ENCODE results near the gene SDCCAG8. TPM values are rescaled to one million over a fixed set of nuclear protein-coding genes. Genes with fewer than 3 reads are reported as not detected.

The SDCCAG8 gene
- total RNA-seq, 1 experiment from 2014 or later, result 10.0 TPM

DNA sequence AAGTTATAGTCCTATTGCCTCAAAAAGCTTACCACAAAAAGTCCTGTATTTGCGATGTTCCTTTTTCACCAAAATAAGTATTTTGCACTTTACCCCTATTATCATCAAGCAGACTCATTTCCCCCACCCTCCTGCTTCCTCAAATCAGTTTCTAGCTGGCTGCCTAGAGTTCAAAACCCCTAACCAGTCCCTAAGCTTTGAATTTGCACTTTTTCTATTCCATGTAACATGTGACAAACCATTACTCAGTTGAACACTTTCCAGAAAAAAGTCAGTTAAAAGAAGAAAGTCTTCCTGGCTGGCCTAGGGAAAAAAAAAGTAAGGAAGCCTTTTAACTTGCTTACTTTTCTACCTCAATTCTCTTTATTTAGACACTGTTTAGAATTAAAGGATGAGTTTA lies 8.9 kb upstream of the SDCCAG8 start:
- no peak for DNase-seq
- H3K27ac ChIP-seq (ENCODE audit: insufficient read length, low read depth, low read length), result no peak overlapping the region
- H3K23me2 ChIP-seq (ENCODE audit: insufficient read length, low read depth, low read length, poor library complexity, severe bottlenecking), result no peaks in the 10 kb centered on the region
- no peak overlapping the region for H2BK15ac ChIP-seq (ENCODE audit: low read depth, low read length)
- no peak overlapping the region for H3K14ac ChIP-seq (ENCODE audit: insufficient read depth, low read length)
- no peak overlapping the region for H3K4ac ChIP-seq (ENCODE audit: low read depth, low read length)
- H3K27me3 ChIP-seq (ENCODE audit: insufficient read depth, low read length), result no peaks in the 10 kb centered on the region
- H3T11ph ChIP-seq (ENCODE audit: low read length), result no peak overlapping the region
- no peak overlapping the region for H3K18ac ChIP-seq (ENCODE audit: insufficient read length, low read depth, low read length)
- H4K20me1 ChIP-seq (ENCODE audit: control insufficient read depth, insufficient read depth, insufficient read length), result no peaks in the 10 kb centered on the region
- Mint-ChIP-seq H3K27ac (no peak overlapping the region; a peak in 1 of 7 replicates), H3K9me3 (peaks cover 0 to 3% of the 10 kb centered on the region in 2 experiments; a peak in 1 of 5 replicates), H3K36me3 (ENCODE audit: insufficient read depth in 1 of 3, low read depth in 3 of 3) (peaks cover 14 to 25% (median 24%) of the 10 kb centered on the region in 3 experiments; a peak in 6 of 7 replicates), H3K4me3 (no peak overlapping the region), H3K4me1 (peaks cover 27 to 31% of the 10 kb centered on the region in 2 experiments), H3K27me3 (ENCODE audit: low read depth) (no peaks in the 10 kb centered on the region)
- H3K79me1 ChIP-seq (ENCODE audit: insufficient read depth, low read depth, low read length, poor library complexity, severe bottlenecking), result peaks cover 4% of the 10 kb centered on the region
- WGBS (ENCODE audit: extremely low coverage, insufficient read length, low lambda C conversion rate), result no CpG with 5 or more reads among the region's 1 CpG
- TF ChIP-seq, protein P1, sequence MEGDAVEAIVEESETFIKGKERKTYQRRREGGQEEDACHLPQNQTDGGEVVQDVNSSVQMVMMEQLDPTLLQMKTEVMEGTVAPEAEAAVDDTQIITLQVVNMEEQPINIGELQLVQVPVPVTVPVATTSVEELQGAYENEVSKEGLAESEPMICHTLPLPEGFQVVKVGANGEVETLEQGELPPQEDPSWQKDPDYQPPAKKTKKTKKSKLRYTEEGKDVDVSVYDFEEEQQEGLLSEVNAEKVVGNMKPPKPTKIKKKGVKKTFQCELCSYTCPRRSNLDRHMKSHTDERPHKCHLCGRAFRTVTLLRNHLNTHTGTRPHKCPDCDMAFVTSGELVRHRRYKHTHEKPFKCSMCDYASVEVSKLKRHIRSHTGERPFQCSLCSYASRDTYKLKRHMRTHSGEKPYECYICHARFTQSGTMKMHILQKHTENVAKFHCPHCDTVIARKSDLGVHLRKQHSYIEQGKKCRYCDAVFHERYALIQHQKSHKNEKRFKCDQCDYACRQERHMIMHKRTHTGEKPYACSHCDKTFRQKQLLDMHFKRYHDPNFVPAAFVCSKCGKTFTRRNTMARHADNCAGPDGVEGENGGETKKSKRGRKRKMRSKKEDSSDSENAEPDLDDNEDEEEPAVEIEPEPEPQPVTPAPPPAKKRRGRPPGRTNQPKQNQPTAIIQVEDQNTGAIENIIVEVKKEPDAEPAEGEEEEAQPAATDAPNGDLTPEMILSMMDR (conservative IDR thresholded peaks at IDR 0.05), result no peak
- no peak overlapping the region for H3K56ac ChIP-seq (ENCODE audit: insufficient read length, low read depth, low read length)
- no peak overlapping the region for H3K9ac ChIP-seq (ENCODE audit: extremely low read depth, insufficient read length, low read length)
- no peak overlapping the region for H2AK5ac ChIP-seq (ENCODE audit: insufficient read length, low read length)
- H2BK12ac ChIP-seq (ENCODE audit: insufficient read length, low read depth, low read length), result no peak overlapping the region
- no peak overlapping the region for H4K5ac ChIP-seq (ENCODE audit: insufficient read length, low read depth, low read length)
- H2BK20ac ChIP-seq (ENCODE audit: low read depth, low read length, poor library complexity, severe bottlenecking), result no peak overlapping the region
- no peak overlapping the region for H4K8ac ChIP-seq (replicated peaks; ENCODE audit: insufficient read length, low read depth, low read length)
- no peak overlapping the region for H2BK120ac ChIP-seq (ENCODE audit: low read depth, low read length, poor library complexity, severe bottlenecking)
- H2AFZ ChIP-seq (ENCODE audit: low read length), result no peak overlapping the region
- peaks cover 42% of the 10 kb centered on the region for H3K79me2 ChIP-seq (ENCODE audit: insufficient read depth, low read length)
- no peak overlapping the region for H2BK5ac ChIP-seq (ENCODE audit: insufficient read length, low read length)
- H3K9me3 ChIP-seq (ENCODE audit: control insufficient read depth, low read depth, low read length), result no peaks in the 10 kb centered on the region
- peaks cover 2% of the 10 kb centered on the region; the same call in 1 of the 2 replicates for H3K4me1 ChIP-seq (ENCODE audit: insufficient read depth, low read length)
- H3K23ac ChIP-seq (ENCODE audit: insufficient read length, low read depth, low read length), result no peak overlapping the region
- H3K4me2 ChIP-seq (ENCODE audit: insufficient read depth, insufficient read length, low read length), result no peak overlapping the region
- H4K91ac ChIP-seq (ENCODE audit: insufficient read length, low read depth, low read length), result no peak overlapping the region
